Rectal smooth muscle tissue (tissue), 1 donor: Measurements from ENCODE around the gene CEP112.
A peak's percentile ranks its signal among the peaks of the same experiment; 100 is the strongest.
"Not testable (repeated sequence)": the region's sequence is repeated elsewhere in the genome, so short reads cannot be mapped to it uniquely, and the experiment has no call there.

ENCODE experiments used
- H3K27ac ChIP-seq: one replicate; pipeline ENCODE4 v1.7.0; 2013; ENCODE audit warnings: low read depth, low read length, inconsistent platforms
- H3K27me3 ChIP-seq: one replicate; pipeline ENCODE4 v1.7.0; 2013; ENCODE audit warnings: low read length; ENCODE audit not compliant: control insufficient read depth, insufficient read depth
- H3K36me3 ChIP-seq: one replicate; pipeline ENCODE4 v1.7.0; 2013; ENCODE audit warnings: low read length; ENCODE audit not compliant: control insufficient read depth, insufficient read depth
- H3K4me1 ChIP-seq: one replicate; pipeline ENCODE4 v1.7.0; 2013; ENCODE audit warnings: low read length; ENCODE audit not compliant: control insufficient read depth, insufficient read depth
- H3K4me3 ChIP-seq: one replicate; pipeline ENCODE4 v1.7.0; 2013; ENCODE audit warnings: low read length
- H3K9ac ChIP-seq: one replicate; pipeline ENCODE4 v1.7.0; 2013; ENCODE audit warnings: low read length

CEP112 gene

GRCh38 chr17:65732667-65733066, 459.3 kb downstream of the CEP112 start:
- not testable (repeated sequence) for H3K4me1 ChIP-seq, H3K27me3 ChIP-seq, H3K9ac ChIP-seq, H3K36me3 ChIP-seq, H3K27ac ChIP-seq, H3K4me3 ChIP-seq

GRCh38 chr17:65730711-65731169, 461.2 kb downstream of the CEP112 start:
- H3K4me1 ChIP-seq, result peaks cover 6% of the 10 kb centered on the region
- no peaks in the 10 kb centered on the region for H3K36me3 ChIP-seq
- H3K27me3 ChIP-seq, result no peaks in the 10 kb centered on the region
- no peak overlapping the region for H3K9ac ChIP-seq
- peak overlapping the region; percentile 30 for H3K27ac ChIP-seq
- no peak overlapping the region for H3K4me3 ChIP-seq

GRCh38 chr17:65729207-65729606, 462.7 kb downstream of the CEP112 start:
- Histone ChIP-seq H3K9ac (no peak overlapping the region), H3K4me1 (peaks cover 6% of the 10 kb centered on the region), H3K4me3 (no peak overlapping the region), H3K27me3 (no peaks in the 10 kb centered on the region), H3K36me3 (no peaks in the 10 kb centered on the region), H3K27ac (no peak overlapping the region)

GRCh38 chr17:65727832-65728231, 464.1 kb downstream of the CEP112 start:
- Histone ChIP-seq H3K4me3 (no peak overlapping the region), H3K4me1 (peaks cover 11% of the 10 kb centered on the region), H3K27ac (no peak overlapping the region), H3K9ac (no peak overlapping the region), H3K27me3 (no peaks in the 10 kb centered on the region), H3K36me3 (no peaks in the 10 kb centered on the region)

- Histone ChIP-seq H3K36me3 (no peaks in the 10 kb centered on the region), H3K4me1 (peaks cover 11% of the 10 kb centered on the region), H3K9ac (no peak overlapping the region), H3K27me3 (no peaks in the 10 kb centered on the region), H3K4me3 (no peak overlapping the region), H3K27ac (no peak overlapping the region)
These were observed 464.7 kb downstream of the CEP112 start for GRCh38 chr17:65727246-65727645.

GRCh38 chr17:65723431-65724151, 468.3 kb downstream of the CEP112 start:
- no peaks in the 10 kb centered on the region for H3K36me3 ChIP-seq
- H3K27ac ChIP-seq, result no peak overlapping the region
- H3K4me3 ChIP-seq, result no peak overlapping the region
- peaks cover 4% of the 10 kb centered on the region for H3K4me1 ChIP-seq
- no peaks in the 10 kb centered on the region for H3K27me3 ChIP-seq
- no peak overlapping the region for H3K9ac ChIP-seq

GRCh38 chr17:65718601-65719000, 473.3 kb downstream of the CEP112 start:
- H3K4me1 ChIP-seq, result peaks cover 2% of the 10 kb centered on the region
- no peak overlapping the region for H3K27ac ChIP-seq
- H3K36me3 ChIP-seq, result no peaks in the 10 kb centered on the region
- no peak overlapping the region for H3K9ac ChIP-seq
- H3K4me3 ChIP-seq, result no peak overlapping the region
- no peaks in the 10 kb centered on the region for H3K27me3 ChIP-seq

- Histone ChIP-seq H3K4me3 (no peak overlapping the region), H3K27me3 (no peaks in the 10 kb centered on the region), H3K27ac (peak overlapping the region; percentile 66), H3K4me1 (peaks cover 10% of the 10 kb centered on the region), H3K36me3 (no peaks in the 10 kb centered on the region), H3K9ac (no peak overlapping the region)
These were observed 479.3 kb downstream of the CEP112 start for GRCh38 chr17:65712383-65713267.

- H3K4me3 ChIP-seq, result peak overlapping the region; percentile 40
- no peak overlapping the region for H3K27ac ChIP-seq
- peaks cover 10% of the 10 kb centered on the region for H3K4me1 ChIP-seq
- H3K27me3 ChIP-seq, result no peaks in the 10 kb centered on the region
- no peak overlapping the region for H3K9ac ChIP-seq
- H3K36me3 ChIP-seq, result no peaks in the 10 kb centered on the region
These were observed 480.2 kb downstream of the CEP112 start for GRCh38 chr17:65711671-65712276.

- no peak overlapping the region for H3K27ac ChIP-seq
These were observed 484.2 kb downstream of the CEP112 start for GRCh38 chr17:65707780-65708179.

GRCh38 chr17:65704731-65705130, 487.2 kb downstream of the CEP112 start:
- no peaks in the 10 kb centered on the region for H3K27me3 ChIP-seq
- H3K27ac ChIP-seq, result no peak overlapping the region
- H3K36me3 ChIP-seq, result no peaks in the 10 kb centered on the region
- H3K4me1 ChIP-seq, result no peaks in the 10 kb centered on the region
- no peak overlapping the region for H3K4me3 ChIP-seq
- H3K9ac ChIP-seq, result no peak overlapping the region

More at GRCh38 chr17:65707780-65708179, 484.2 kb downstream of the CEP112 start:
- H3K4me3 ChIP-seq, result no peak overlapping the region
- H3K9ac ChIP-seq, result no peak overlapping the region
- peaks cover 7% of the 10 kb centered on the region for H3K4me1 ChIP-seq
- H3K27me3 ChIP-seq, result no peaks in the 10 kb centered on the region
- H3K36me3 ChIP-seq, result no peaks in the 10 kb centered on the region

GRCh38 chr17:65703891-65704290, 488.0 kb downstream of the CEP112 start:
- H3K36me3 ChIP-seq, result no peaks in the 10 kb centered on the region
- no peak overlapping the region for H3K9ac ChIP-seq
- no peak overlapping the region for H3K27ac ChIP-seq
- no peak overlapping the region for H3K4me3 ChIP-seq
- no peaks in the 10 kb centered on the region for H3K27me3 ChIP-seq
- no peaks in the 10 kb centered on the region for H3K4me1 ChIP-seq
